Measurements from ENCODE around the gene MAP3K8.

GRCh38 chr10:30500534-30500933 is 66.5 kb downstream of the MAP3K8 start:
- TF ChIP-seq CTCF (IDR thresholded peaks at IDR 0.05; ENCODE audit: low read depth, low read length, poor library complexity, severe bottlenecking) (no peak), EZH2phosphoT487 (IDR thresholded peaks at IDR 0.05; ENCODE audit: borderline replicate concordance, low read length) (no peak)

Measured in DOHH2 (cell line).